Astrocyte (in vitro differentiated cells and primary cell): Measurements from ENCODE around the gene SLC25A30.

Experiments
- EZH2 ChIP-seq: IDR thresholded peaks from 2 replicates; pipeline ENCODE4 v1.6.1; 2012; ENCODE audit warnings: mild to moderate bottlenecking, low read length, inconsistent platforms; ENCODE audit not compliant: insufficient read depth
- TF ChIP-seq, protein P1 (sequence below): IDR thresholded peaks from 2 replicates; pipeline ENCODE4 v1.5.1; 2011; ENCODE audit warnings: low read depth, mild to moderate bottlenecking, inconsistent platforms, low read length, moderate library complexity; ENCODE audit not compliant: insufficient read depth

- TF ChIP-seq, protein P1, sequence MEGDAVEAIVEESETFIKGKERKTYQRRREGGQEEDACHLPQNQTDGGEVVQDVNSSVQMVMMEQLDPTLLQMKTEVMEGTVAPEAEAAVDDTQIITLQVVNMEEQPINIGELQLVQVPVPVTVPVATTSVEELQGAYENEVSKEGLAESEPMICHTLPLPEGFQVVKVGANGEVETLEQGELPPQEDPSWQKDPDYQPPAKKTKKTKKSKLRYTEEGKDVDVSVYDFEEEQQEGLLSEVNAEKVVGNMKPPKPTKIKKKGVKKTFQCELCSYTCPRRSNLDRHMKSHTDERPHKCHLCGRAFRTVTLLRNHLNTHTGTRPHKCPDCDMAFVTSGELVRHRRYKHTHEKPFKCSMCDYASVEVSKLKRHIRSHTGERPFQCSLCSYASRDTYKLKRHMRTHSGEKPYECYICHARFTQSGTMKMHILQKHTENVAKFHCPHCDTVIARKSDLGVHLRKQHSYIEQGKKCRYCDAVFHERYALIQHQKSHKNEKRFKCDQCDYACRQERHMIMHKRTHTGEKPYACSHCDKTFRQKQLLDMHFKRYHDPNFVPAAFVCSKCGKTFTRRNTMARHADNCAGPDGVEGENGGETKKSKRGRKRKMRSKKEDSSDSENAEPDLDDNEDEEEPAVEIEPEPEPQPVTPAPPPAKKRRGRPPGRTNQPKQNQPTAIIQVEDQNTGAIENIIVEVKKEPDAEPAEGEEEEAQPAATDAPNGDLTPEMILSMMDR: no peak
- TF ChIP-seq EZH2: no peak
These were observed 45.7 kb downstream of the SLC25A30 start for GRCh38 chr13:45372189-45373161.
